Neural cell (in vitro differentiated cells): ENCODE results near the gene PLAGL1. TPM values are rescaled to one million over a fixed set of nuclear protein-coding genes. Genes with fewer than 3 reads are reported as not detected.

Source experiments
- H2AFZ ChIP-seq: fragments of 200-600, 300-800 bp; sonication (generic), shearing (Covaris generic); 2 replicates; pipeline ENCODE4 v1.6.0; 2014; ENCODE audit warnings: low read depth, mild to moderate bottlenecking, antibody characterized with exemption, low read length, moderate library complexity
- H3F3A ChIP-seq: fragments of 200-600 bp; shearing (Covaris generic); 2 replicates; pipeline ENCODE4 v1.6.1; 2016; ENCODE audit warnings: mild to moderate bottlenecking, moderate library complexity, mixed read lengths, antibody characterized with exemption, low read length; ENCODE audit not compliant: insufficient read depth, poor library complexity, severe bottlenecking
- H3K27ac ChIP-seq: fragments of 200-600, 300-800 bp; sonication (generic), shearing (Covaris generic); 2 replicates; pipeline ENCODE4 v1.5.1; 2014; ENCODE audit warnings: mild to moderate bottlenecking, low read length, moderate library complexity
- H3K27me3 ChIP-seq: fragments of 300-800, 200-600 bp; sonication (generic), shearing (Covaris generic); 2 replicates; pipeline ENCODE4 v1.6.0; 2014; ENCODE audit warnings: mild to moderate bottlenecking, low read depth, low read length, moderate library complexity; ENCODE audit not compliant: insufficient read depth
- H3K36me3 ChIP-seq: fragments of 300-800, 200-600 bp; sonication (generic), shearing (Covaris generic); 2 replicates; pipeline ENCODE4 v1.5.1; 2014; ENCODE audit warnings: mild to moderate bottlenecking, antibody characterized with exemption, low read length, moderate library complexity; ENCODE audit not compliant: insufficient read depth
- H3K4me2 ChIP-seq: fragments of 300-800, 200-600 bp; sonication (generic), shearing (Covaris generic); 2 replicates; pipeline ENCODE4 v1.6.0; 2014; ENCODE audit warnings: mild to moderate bottlenecking, low read length
- H3K4me3 ChIP-seq: fragments of 300-800, 200-600 bp; sonication (generic), shearing (Covaris generic); 2 replicates; pipeline ENCODE4 v1.5.1; 2014; ENCODE audit warnings: mild to moderate bottlenecking, low read length, moderate library complexity
- H3K79me2 ChIP-seq: fragments of 200-600 bp; shearing (Covaris generic); replicated peaks from 2 replicates; pipeline ENCODE4 v1.6.0; 2014; ENCODE audit warnings: mild to moderate bottlenecking, low read length, moderate library complexity; ENCODE audit not compliant: insufficient read depth
- H3K9ac ChIP-seq: fragments of 300-800, 200-600 bp; sonication (generic), shearing (Covaris generic); 2 replicates; pipeline ENCODE4 v1.6.1; 2016; ENCODE audit warnings: mild to moderate bottlenecking, low read length, mixed read lengths
- H3K9me2 ChIP-seq: fragments of 200-600 bp; shearing (Covaris generic); 2 replicates; pipeline ENCODE4 v1.6.1; 2016; ENCODE audit warnings: mild to moderate bottlenecking, low read length, mixed read lengths; ENCODE audit not compliant: insufficient read depth
- H3K9me3 ChIP-seq: fragments of 200-600, 300-800 bp; sonication (generic), shearing (Covaris generic); 2 replicates; pipeline ENCODE4 v1.6.1; 2016; ENCODE audit warnings: mild to moderate bottlenecking, mixed run types, low read length, moderate library complexity, mixed read lengths
- H4K20me1 ChIP-seq: fragments of 200-600 bp; shearing (Covaris generic); 2 replicates; pipeline ENCODE4 v1.6.1; 2016; ENCODE audit warnings: mild to moderate bottlenecking, mixed run types; ENCODE audit not compliant: insufficient read depth
- CTCF ChIP-seq: fragments of 450-650 bp; IDR thresholded peaks from 2 replicates; pipeline ENCODE4 v1.5.1; 2014; ENCODE audit warnings: antibody characterized with exemption, mild to moderate bottlenecking, moderate library complexity; ENCODE audit not compliant: poor library complexity, severe bottlenecking
- EP300 ChIP-seq: fragments of 450-650 bp; conservative IDR thresholded peaks from 2 replicates; pipeline ENCODE4 v1.6.1; 2014; ENCODE audit warnings: antibody characterized with exemption, mild to moderate bottlenecking, moderate library complexity; ENCODE audit not compliant: poor library complexity, severe bottlenecking
- EZH2 ChIP-seq: fragments of 200-600, 300-800 bp; shearing (Covaris generic), sonication (generic); IDR thresholded peaks from 2 replicates; pipeline ENCODE4 v1.6.1; 2014; ENCODE audit warnings: antibody characterized with exemption, low read length, borderline replicate concordance, mild to moderate bottlenecking; ENCODE audit not compliant: insufficient read depth, poor library complexity, severe bottlenecking
- MXI1 ChIP-seq: fragments of 450-650 bp; conservative IDR thresholded peaks from 2 replicates; pipeline ENCODE4 v1.6.1; 2014; ENCODE audit warnings: antibody characterized with exemption, mild to moderate bottlenecking; ENCODE audit not compliant: poor library complexity, severe bottlenecking
- POLR2AphosphoS5 ChIP-seq: IDR thresholded peaks from 2 replicates; pipeline ENCODE4 v1.6.1; 2012
- RAD21 ChIP-seq: fragments of 450-650 bp; conservative IDR thresholded peaks from 2 replicates; pipeline ENCODE4 v1.6.1; 2014; ENCODE audit warnings: antibody characterized with exemption, mild to moderate bottlenecking, moderate library complexity
- REST ChIP-seq: IDR thresholded peaks from 2 replicates; pipeline ENCODE4 v1.6.1; 2012; ENCODE audit warnings: borderline replicate concordance
- SMC3 ChIP-seq: fragments of 450-650 bp; conservative IDR thresholded peaks from 2 replicates; pipeline ENCODE4 v1.6.1; 2014; ENCODE audit warnings: antibody characterized with exemption, mild to moderate bottlenecking, moderate library complexity; ENCODE audit not compliant: poor library complexity
- TAF1 ChIP-seq: IDR thresholded peaks from 2 replicates; pipeline ENCODE4 v1.6.1; 2012; ENCODE audit warnings: low read depth
- polyA plus RNA-seq: library from polyadenylated mRNA; depleted of rRNA; stranded (reverse); fragments of >200 nt; gene quantifications from 2 replicates; pipeline ENCODE4 v1.2.3, GENCODE V29; 2014

Gene PLAGL1
- polyA plus RNA-seq, 1 donor from 2014 or later: 22.3 TPM

DNA sequence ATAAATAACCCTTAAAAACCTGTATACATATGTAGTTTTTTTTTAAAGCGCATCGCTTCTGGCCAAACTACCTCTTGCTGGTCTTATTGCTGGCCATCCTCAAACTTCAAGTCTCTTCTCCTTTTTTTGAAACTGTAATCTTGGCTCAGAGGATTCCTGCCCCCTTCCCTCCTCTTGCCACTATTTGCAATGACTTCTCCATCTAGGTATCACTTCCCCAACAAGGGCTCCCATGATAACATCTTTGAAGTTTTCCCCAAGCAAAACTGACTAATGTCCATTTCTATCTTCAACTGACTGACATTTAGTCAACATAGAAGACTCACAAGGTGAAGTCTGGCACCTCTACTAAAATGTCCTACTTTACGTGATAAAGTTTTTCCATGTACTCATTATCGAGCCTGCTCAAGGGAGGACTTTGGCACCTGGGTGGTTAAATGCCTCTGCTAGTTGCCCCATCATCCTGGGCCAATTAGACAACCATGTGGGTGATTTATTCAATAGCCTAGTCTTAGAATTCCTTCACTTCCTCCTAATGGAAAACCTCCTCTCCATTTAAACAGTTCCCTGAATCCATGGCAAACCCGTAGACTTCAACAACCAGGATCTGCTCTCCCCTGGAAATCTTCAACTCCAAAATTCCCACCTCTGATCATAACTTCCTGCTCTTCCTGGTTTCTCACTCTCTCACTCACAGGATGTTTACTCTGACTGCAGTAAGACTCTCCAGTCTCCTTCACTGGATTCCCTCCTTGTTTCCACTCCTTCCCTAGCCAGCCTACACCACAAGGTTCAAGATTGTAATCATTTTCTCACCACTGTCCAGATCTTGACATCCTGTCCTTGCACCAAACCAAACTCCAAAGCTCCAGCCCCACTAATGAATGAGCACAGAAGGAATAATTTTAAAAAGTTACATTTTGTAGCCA, 9.4 kb upstream of the PLAGL1 start:
- Histone ChIP-seq H3K36me3 (no peaks in the 10 kb centered on the region), H3K27ac (no peak overlapping the region), H3K9me2 (no peaks in the 10 kb centered on the region), H3K9ac (no peak overlapping the region), H2AFZ (no peak overlapping the region), H3K4me2 (no peak overlapping the region), H4K20me1 (no peaks in the 10 kb centered on the region), H3K4me3 (no peak overlapping the region), H3F3A (no peaks in the 10 kb centered on the region), H3K79me2 (no peaks in the 10 kb centered on the region), H3K27me3 (no peaks in the 10 kb centered on the region), H3K9me3 (no peaks in the 10 kb centered on the region)
- TF ChIP-seq REST: no peak
- TF ChIP-seq SMC3: no peak
- TF ChIP-seq POLR2AphosphoS5: no peak
- TF ChIP-seq CTCF: no peak
- no peak for TF ChIP-seq RAD21
- no peak for TF ChIP-seq MXI1
- TF ChIP-seq EZH2: no peak
- TF ChIP-seq EP300: no peak
- TF ChIP-seq TAF1: no peak

- H3K27me3 ChIP-seq: no peaks in the 10 kb centered on the region
- H3K4me2 ChIP-seq: no peak overlapping the region
- H3K36me3 ChIP-seq: no peaks in the 10 kb centered on the region
- no peaks in the 10 kb centered on the region for H3K79me2 ChIP-seq
- H3K27ac ChIP-seq: no peak overlapping the region
- H3K9ac ChIP-seq: no peak overlapping the region
- H2AFZ ChIP-seq: no peak overlapping the region
- H3K9me3 ChIP-seq: no peaks in the 10 kb centered on the region
- H4K20me1 ChIP-seq: no peaks in the 10 kb centered on the region
- TF ChIP-seq EP300: no peak
- peak; percentile 94 for TF ChIP-seq RAD21
- TF ChIP-seq EZH2: no peak
- TF ChIP-seq TAF1: no peak
- TF ChIP-seq SMC3: peak; percentile 97
- TF ChIP-seq POLR2AphosphoS5: no peak
- TF ChIP-seq REST: no peak
- TF ChIP-seq MXI1: no peak
- peak; percentile 93 for TF ChIP-seq CTCF
- H3F3A ChIP-seq: no peaks in the 10 kb centered on the region
- no peak overlapping the region for H3K4me3 ChIP-seq
- no peaks in the 10 kb centered on the region for H3K9me2 ChIP-seq
These were observed 5.4 kb upstream of the PLAGL1 start for GRCh38 chr6:144013486-144013909.
